SK-N-SH treated with all-trans-retinoic acid at 6 μM for 48 hours (cell line): Measurements from ENCODE around the gene LRCOL1.

Experiments
- ATAC-seq: fragments of 200-7000 bp; cut with Tn5 transposase; 3 replicates; pipeline ENCODE4 v1.9.1; 2020; ENCODE audit warnings: mild to moderate bottlenecking, moderate library complexity
- ARNTL ChIP-seq: fragments of 450-650 bp; formaldehyde crosslinking; IDR thresholded peaks from 2 replicates; pipeline ENCODE4 v1.5.0; 2020; ENCODE audit warnings: low read depth, mild to moderate bottlenecking, moderate library complexity, borderline replicate concordance
- BACH2 ChIP-seq: fragments of 250-450 bp; sonication (Bioruptor Pico); IDR thresholded peaks from 2 replicates; pipeline ENCODE4 v1.9.0; 2021; ENCODE audit warnings: mild to moderate bottlenecking, borderline replicate concordance
- CSDC2 ChIP-seq: fragments of 250-450 bp; sonication (Bioruptor Pico); IDR thresholded peaks from 2 replicates; pipeline ENCODE4 v1.5.0; 2020; ENCODE audit warnings: mild to moderate bottlenecking, moderate library complexity
- GLIS3 ChIP-seq: fragments of 250-450 bp; sonication (Bioruptor Pico); IDR thresholded peaks from 2 replicates; pipeline ENCODE4 v1.5.0; 2020; ENCODE audit warnings: mild to moderate bottlenecking, moderate library complexity
- ISL1 ChIP-seq: fragments of 250-450 bp; sonication (Bioruptor Pico); IDR thresholded peaks from 2 replicates; pipeline ENCODE4 v2.1.2; 2022; ENCODE audit warnings: mild to moderate bottlenecking, moderate library complexity
- OSR1 ChIP-seq: fragments of 250-450 bp; sonication (Bioruptor Pico); IDR thresholded peaks from 2 replicates; pipeline ENCODE4 v1.8.0; 2022; ENCODE audit warnings: moderate library complexity, mild to moderate bottlenecking, inconsistent platforms
- PPARA ChIP-seq: fragments of 250-450 bp; sonication (Bioruptor Pico); IDR thresholded peaks from 2 replicates; pipeline ENCODE4 v1.5.0; 2020; ENCODE audit warnings: mild to moderate bottlenecking, borderline replicate concordance
- RARB ChIP-seq: fragments of 250-450 bp; sonication (Bioruptor Pico); IDR thresholded peaks from 2 replicates; pipeline ENCODE4 v1.8.0; 2021; ENCODE audit warnings: mild to moderate bottlenecking, moderate library complexity
- SNAI2 ChIP-seq: fragments of 250-450 bp; sonication (Bioruptor Pico); IDR thresholded peaks from 2 replicates; pipeline ENCODE4 v1.5.0; 2020; ENCODE audit warnings: mild to moderate bottlenecking, moderate library complexity
- TCF4 ChIP-seq: fragments of 250-450 bp; sonication (Bioruptor Pico); IDR thresholded peaks from 2 replicates; pipeline ENCODE4 v1.8.0; 2021; ENCODE audit warnings: mild to moderate bottlenecking, moderate library complexity, borderline replicate concordance
- TOX ChIP-seq: fragments of 250-450 bp; sonication (Bioruptor Pico); IDR thresholded peaks from 2 replicates; pipeline ENCODE4 v1.8.0; 2021; ENCODE audit warnings: mild to moderate bottlenecking, moderate library complexity, borderline replicate concordance
- ZC3H10 ChIP-seq: fragments of 250-450 bp; sonication (Bioruptor Pico); IDR thresholded peaks from 2 replicates; pipeline ENCODE4 v1.5.1; 2021; ENCODE audit warnings: mild to moderate bottlenecking, moderate library complexity
- ZFP3 ChIP-seq: fragments of 250-450 bp; sonication (Bioruptor Pico); IDR thresholded peaks from 2 replicates; pipeline ENCODE4 v1.5.0; 2020; ENCODE audit warnings: mild to moderate bottlenecking, moderate library complexity
- ZFP30 ChIP-seq: fragments of 450-650 bp; formaldehyde crosslinking; IDR thresholded peaks from 2 replicates; pipeline ENCODE4 v1.5.0; 2022; ENCODE audit warnings: mild to moderate bottlenecking, moderate library complexity
- ZNF70 ChIP-seq: fragments of 450-650 bp; formaldehyde crosslinking; IDR thresholded peaks from 2 replicates; pipeline ENCODE4 v1.5.0; 2020; ENCODE audit warnings: mild to moderate bottlenecking, moderate library complexity
- TF ChIP-seq, protein P1 (sequence below): fragments of 250-450 bp; sonication (Bioruptor Pico); IDR thresholded peaks from 2 replicates; pipeline ENCODE4 v1.5.1; 2020; ENCODE audit warnings: low read depth, mild to moderate bottlenecking, moderate library complexity
- TF ChIP-seq, protein P2 (sequence below): fragments of 250-450 bp; sonication (Bioruptor Pico); IDR thresholded peaks from 2 replicates; pipeline ENCODE4 v1.5.1; 2021; ENCODE audit warnings: mild to moderate bottlenecking, moderate library complexity
- TF ChIP-seq, protein P3 (sequence below): fragments of 250-450 bp; sonication (Bioruptor Pico); IDR thresholded peaks from 2 replicates; pipeline ENCODE4 v1.5.0; 2020; ENCODE audit warnings: mild to moderate bottlenecking, moderate library complexity
- TF ChIP-seq, protein P4 (sequence below): fragments of 250-450 bp; sonication (Bioruptor Pico); IDR thresholded peaks from 2 replicates; pipeline ENCODE4 v1.8.0; 2020; ENCODE audit warnings: mild to moderate bottlenecking, moderate library complexity, borderline replicate concordance

Gene LRCOL1

DNA sequence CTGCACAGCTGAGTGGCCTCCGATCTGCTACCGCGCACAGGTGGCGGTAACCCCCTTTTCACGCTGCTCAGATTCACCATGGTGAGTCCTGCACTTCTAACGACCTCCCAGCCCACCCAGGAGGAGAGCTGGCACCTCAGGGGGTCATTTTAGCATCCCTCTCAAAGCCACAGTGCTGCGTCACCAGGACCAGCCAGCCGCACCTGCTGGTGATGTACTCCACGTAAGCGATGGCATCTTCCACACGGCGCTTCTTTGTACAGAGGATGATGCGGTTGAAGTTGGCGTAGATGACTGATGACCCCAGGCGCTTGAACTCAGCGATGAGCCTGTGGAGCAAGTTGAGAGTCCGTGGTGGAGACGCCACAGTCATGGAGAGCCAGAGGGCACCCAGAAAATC is 27.4 kb upstream of the LRCOL1 start:
- TF ChIP-seq ZFP3 (CRISPR knock-in tag) (no peak), ZFP30 (no peak), PPARA (no peak), TCF4 (CRISPR knock-in tag) (no peak), TOX (CRISPR knock-in tag) (no peak), GLIS3 (CRISPR knock-in tag) (no peak), SNAI2 (CRISPR knock-in tag) (no peak), CSDC2 (CRISPR knock-in tag) (no peak), BACH2 (no peak), ZC3H10 (CRISPR knock-in tag) (no peak), OSR1 (CRISPR knock-in tag) (no peak), RARB (no peak), ISL1 (no peak), ZNF70 (CRISPR knock-in tag) (no peak)
- TF ChIP-seq, protein P1, sequence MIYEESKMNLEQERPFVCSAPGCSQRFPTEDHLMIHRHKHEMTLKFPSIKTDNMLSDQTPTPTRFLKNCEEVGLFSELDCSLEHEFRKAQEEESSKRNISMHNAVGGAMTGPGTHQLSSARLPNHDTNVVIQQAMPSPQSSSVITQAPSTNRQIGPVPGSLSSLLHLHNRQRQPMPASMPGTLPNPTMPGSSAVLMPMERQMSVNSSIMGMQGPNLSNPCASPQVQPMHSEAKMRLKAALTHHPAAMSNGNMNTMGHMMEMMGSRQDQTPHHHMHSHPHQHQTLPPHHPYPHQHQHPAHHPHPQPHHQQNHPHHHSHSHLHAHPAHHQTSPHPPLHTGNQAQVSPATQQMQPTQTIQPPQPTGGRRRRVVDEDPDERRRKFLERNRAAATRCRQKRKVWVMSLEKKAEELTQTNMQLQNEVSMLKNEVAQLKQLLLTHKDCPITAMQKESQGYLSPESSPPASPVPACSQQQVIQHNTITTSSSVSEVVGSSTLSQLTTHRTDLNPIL (CRISPR knock-in tag): no peak
- TF ChIP-seq, protein P2, sequence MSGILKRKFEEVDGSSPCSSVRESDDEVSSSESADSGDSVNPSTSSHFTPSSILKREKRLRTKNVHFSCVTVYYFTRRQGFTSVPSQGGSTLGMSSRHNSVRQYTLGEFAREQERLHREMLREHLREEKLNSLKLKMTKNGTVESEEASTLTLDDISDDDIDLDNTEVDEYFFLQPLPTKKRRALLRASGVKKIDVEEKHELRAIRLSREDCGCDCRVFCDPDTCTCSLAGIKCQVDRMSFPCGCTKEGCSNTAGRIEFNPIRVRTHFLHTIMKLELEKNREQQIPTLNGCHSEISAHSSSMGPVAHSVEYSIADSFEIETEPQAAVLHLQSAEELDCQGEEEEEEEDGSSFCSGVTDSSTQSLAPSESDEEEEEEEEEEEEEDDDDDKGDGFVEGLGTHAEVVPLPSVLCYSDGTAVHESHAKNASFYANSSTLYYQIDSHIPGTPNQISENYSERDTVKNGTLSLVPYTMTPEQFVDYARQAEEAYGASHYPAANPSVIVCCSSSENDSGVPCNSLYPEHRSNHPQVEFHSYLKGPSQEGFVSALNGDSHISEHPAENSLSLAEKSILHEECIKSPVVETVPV (CRISPR knock-in tag): no peak
- TF ChIP-seq, protein P3, sequence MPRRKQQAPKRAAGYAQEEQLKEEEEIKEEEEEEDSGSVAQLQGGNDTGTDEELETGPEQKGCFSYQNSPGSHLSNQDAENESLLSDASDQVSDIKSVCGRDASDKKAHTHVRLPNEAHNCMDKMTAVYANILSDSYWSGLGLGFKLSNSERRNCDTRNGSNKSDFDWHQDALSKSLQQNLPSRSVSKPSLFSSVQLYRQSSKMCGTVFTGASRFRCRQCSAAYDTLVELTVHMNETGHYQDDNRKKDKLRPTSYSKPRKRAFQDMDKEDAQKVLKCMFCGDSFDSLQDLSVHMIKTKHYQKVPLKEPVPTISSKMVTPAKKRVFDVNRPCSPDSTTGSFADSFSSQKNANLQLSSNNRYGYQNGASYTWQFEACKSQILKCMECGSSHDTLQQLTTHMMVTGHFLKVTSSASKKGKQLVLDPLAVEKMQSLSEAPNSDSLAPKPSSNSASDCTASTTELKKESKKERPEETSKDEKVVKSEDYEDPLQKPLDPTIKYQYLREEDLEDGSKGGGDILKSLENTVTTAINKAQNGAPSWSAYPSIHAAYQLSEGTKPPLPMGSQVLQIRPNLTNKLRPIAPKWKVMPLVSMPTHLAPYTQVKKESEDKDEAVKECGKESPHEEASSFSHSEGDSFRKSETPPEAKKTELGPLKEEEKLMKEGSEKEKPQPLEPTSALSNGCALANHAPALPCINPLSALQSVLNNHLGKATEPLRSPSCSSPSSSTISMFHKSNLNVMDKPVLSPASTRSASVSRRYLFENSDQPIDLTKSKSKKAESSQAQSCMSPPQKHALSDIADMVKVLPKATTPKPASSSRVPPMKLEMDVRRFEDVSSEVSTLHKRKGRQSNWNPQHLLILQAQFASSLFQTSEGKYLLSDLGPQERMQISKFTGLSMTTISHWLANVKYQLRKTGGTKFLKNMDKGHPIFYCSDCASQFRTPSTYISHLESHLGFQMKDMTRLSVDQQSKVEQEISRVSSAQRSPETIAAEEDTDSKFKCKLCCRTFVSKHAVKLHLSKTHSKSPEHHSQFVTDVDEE: no peak
- TF ChIP-seq, protein P4, sequence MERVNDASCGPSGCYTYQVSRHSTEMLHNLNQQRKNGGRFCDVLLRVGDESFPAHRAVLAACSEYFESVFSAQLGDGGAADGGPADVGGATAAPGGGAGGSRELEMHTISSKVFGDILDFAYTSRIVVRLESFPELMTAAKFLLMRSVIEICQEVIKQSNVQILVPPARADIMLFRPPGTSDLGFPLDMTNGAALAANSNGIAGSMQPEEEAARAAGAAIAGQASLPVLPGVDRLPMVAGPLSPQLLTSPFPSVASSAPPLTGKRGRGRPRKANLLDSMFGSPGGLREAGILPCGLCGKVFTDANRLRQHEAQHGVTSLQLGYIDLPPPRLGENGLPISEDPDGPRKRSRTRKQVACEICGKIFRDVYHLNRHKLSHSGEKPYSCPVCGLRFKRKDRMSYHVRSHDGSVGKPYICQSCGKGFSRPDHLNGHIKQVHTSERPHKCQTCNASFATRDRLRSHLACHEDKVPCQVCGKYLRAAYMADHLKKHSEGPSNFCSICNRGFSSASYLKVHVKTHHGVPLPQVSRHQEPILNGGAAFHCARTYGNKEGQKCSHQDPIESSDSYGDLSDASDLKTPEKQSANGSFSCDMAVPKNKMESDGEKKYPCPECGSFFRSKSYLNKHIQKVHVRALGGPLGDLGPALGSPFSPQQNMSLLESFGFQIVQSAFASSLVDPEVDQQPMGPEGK (CRISPR knock-in tag): no peak
- ATAC-seq: no peak

DNA sequence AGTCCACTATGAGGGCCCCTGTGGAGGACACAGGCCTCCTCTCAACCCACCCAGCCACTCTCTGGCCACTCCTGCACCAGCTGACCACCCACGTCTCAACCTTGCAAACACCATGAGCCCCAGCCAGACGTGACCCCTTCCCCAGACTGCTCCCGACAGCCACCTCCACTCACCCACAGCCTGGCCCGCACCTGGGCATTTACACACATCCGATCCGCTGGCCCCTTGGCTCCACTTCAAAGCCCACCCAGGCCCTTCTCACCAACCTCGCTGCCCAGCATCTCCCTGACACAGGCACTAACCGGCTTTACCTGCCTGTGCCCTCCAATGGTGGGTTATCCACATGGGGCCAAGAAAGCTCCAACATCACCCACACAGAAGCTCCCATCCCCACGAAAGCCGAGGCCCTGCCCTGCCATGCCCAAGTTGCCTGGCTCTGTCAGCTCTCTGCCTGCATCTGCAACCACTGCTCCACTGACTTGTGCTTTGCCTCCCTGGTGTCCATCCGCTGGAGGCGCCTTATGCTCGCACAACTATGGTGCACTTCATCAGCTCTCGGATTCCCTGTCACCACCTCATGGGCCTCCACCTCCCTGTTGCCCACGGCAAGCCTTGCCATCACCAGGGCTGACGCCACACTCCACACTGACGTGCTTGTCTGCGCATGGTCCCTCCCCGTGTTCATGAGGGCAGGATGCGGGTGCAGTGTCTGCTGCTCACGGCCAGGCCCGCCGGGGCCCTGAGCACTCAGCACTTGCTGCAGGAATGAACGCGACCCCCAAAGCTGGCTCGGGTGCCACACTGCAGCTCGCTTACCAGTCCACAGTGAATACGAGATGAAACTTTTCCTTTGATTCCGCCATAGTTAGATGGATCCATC is 24.9 kb upstream of the LRCOL1 start:
- no peak for TF ChIP-seq ZFP3 (CRISPR knock-in tag)
- TF ChIP-seq PPARA: no peak
- no peak for TF ChIP-seq ARNTL (CRISPR knock-in tag)
- TF ChIP-seq, protein P4 (CRISPR knock-in tag): no peak
- TF ChIP-seq, protein P3: no peak
- TF ChIP-seq RARB: no peak
- TF ChIP-seq, protein P2 (CRISPR knock-in tag): no peak
- TF ChIP-seq OSR1 (CRISPR knock-in tag): no peak
- TF ChIP-seq, protein P1 (CRISPR knock-in tag): no peak
- no peak for TF ChIP-seq ZFP30
- TF ChIP-seq CSDC2 (CRISPR knock-in tag): no peak
- no peak for ATAC-seq
